ENCODE results near the gene TLE4.

- TF ChIP-seq CTCF (IDR thresholded peaks at IDR 0.05) = no peak
- TF ChIP-seq ZFX (IDR thresholded peaks at IDR 0.05; ENCODE audit: borderline replicate concordance) = no peak
Measured at GRCh38 chr9:79682076-79682736, 110.4 kb downstream of the TLE4 start.
